HG03045 (cell line): Measurements from ENCODE around the gene TEX48.

ENCODE experiments used
- ATAC-seq: cut with Tn5 transposase; IDR thresholded peaks from one replicate; pipeline ENCODE4 v1.9.1; 2021; ENCODE audit warnings: mild to moderate bottlenecking, moderate library complexity; ENCODE audit not compliant: unreplicated experiment

TEX48 gene

GRCh38 chr9:114694146-114694545 lies 12.2 kb upstream of the TEX48 start:
- no peak for ATAC-seq

- ATAC-seq: no peak
Observed at GRCh38 chr9:114693248-114693855, 11.4 kb upstream of the TEX48 start.

- ATAC-seq: no peak
Observed at GRCh38 chr9:114691956-114692295, 9.9 kb upstream of the TEX48 start.

GRCh38 chr9:114691046-114691955 lies 9.3 kb upstream of the TEX48 start:
- ATAC-seq: no peak

- ATAC-seq: no peak
Observed at GRCh38 chr9:114690308-114690707, 8.3 kb upstream of the TEX48 start.

GRCh38 chr9:114689813-114690212 lies 7.8 kb upstream of the TEX48 start:
- ATAC-seq: no peak

- no peak for ATAC-seq
Observed at GRCh38 chr9:114688909-114689610, 7.1 kb upstream of the TEX48 start.

GRCh38 chr9:114688379-114688778 lies 6.4 kb upstream of the TEX48 start:
- no peak for ATAC-seq

GRCh38 chr9:114687034-114687433 lies 5.0 kb upstream of the TEX48 start:
- ATAC-seq: no peak

- ATAC-seq: no peak
Observed at GRCh38 chr9:114685951-114686350, 4.0 kb upstream of the TEX48 start.

- ATAC-seq: no peak
Observed at GRCh38 chr9:114684036-114684435, 2.0 kb upstream of the TEX48 start.

- ATAC-seq: no peak
Observed at GRCh38 chr9:114682846-114683245, 854 bp upstream of the TEX48 start.

GRCh38 chr9:114680259-114681001 lies 1.6 kb downstream of the TEX48 start:
- ATAC-seq: no peak

- ATAC-seq: no peak
Observed at GRCh38 chr9:114678795-114679194, 3.2 kb downstream of the TEX48 start.

GRCh38 chr9:114678130-114678529 lies 3.9 kb downstream of the TEX48 start:
- no peak for ATAC-seq

- ATAC-seq: no peak
Observed at GRCh38 chr9:114677418-114677817, 4.6 kb downstream of the TEX48 start.

- no peak for ATAC-seq
Observed at GRCh38 chr9:114676901-114677300, 5.1 kb downstream of the TEX48 start.

GRCh38 chr9:114674798-114675540 lies 7.0 kb downstream of the TEX48 start:
- ATAC-seq: no peak

- ATAC-seq: no peak
Observed at GRCh38 chr9:114674076-114674797, 7.8 kb downstream of the TEX48 start.

GRCh38 chr9:114671605-114672004 lies 10.4 kb downstream of the TEX48 start:
- no peak for ATAC-seq
